ENCODE results near the gene CDSN. TPM values are rescaled to one million over a fixed set of nuclear protein-coding genes. Genes with fewer than 3 reads are reported as not detected.

Gene CDSN
- total RNA-seq, 1 donor: not detected

- no peak overlapping the region for H3K4me3 ChIP-seq (ENCODE audit: low read depth, low read length)
- no peak for TF ChIP-seq CTCF (IDR thresholded peaks at IDR 0.05; ENCODE audit: insufficient read depth, low read length)
- no peak for DNase-seq (ENCODE audit: low read depth)
Observed at GRCh38 chr6:31144296-31144969, 24.2 kb upstream of the CDSN start.

- no peak overlapping the region for H3K4me3 ChIP-seq (ENCODE audit: low read depth, low read length)
- DNase-seq (ENCODE audit: low read depth): peak; percentile 89
- TF ChIP-seq CTCF (IDR thresholded peaks at IDR 0.05; ENCODE audit: insufficient read depth, low read length): no peak
Observed at GRCh38 chr6:31143148-31143547, 22.9 kb upstream of the CDSN start.

GRCh38 chr6:31142361-31142761 is 22.1 kb upstream of the CDSN start:
- no peak overlapping the region for H3K4me3 ChIP-seq (ENCODE audit: low read depth, low read length)
- DNase-seq (ENCODE audit: low read depth): no peak
- no peak for TF ChIP-seq CTCF (IDR thresholded peaks at IDR 0.05; ENCODE audit: insufficient read depth, low read length)

GRCh38 chr6:31140643-31141042 is 20.4 kb upstream of the CDSN start:
- H3K4me3 ChIP-seq (ENCODE audit: low read depth, low read length): no peak overlapping the region
- no peak for TF ChIP-seq CTCF (IDR thresholded peaks at IDR 0.05; ENCODE audit: insufficient read depth, low read length)
- DNase-seq (ENCODE audit: low read depth): no peak

GRCh38 chr6:31139599-31139998 is 19.4 kb upstream of the CDSN start:
- DNase-seq (ENCODE audit: low read depth): peak; percentile 58
- H3K4me3 ChIP-seq (ENCODE audit: low read depth, low read length): no peak overlapping the region
- no peak for TF ChIP-seq CTCF (IDR thresholded peaks at IDR 0.05; ENCODE audit: insufficient read depth, low read length)

GRCh38 chr6:31138982-31139381 is 18.7 kb upstream of the CDSN start, which contains the start of gene PSORS1C2:
PSORS1C2 (minus strand) TSS chr6:31139066; CDS start chr6:31139026, 40 bp downstream.
- no peak for DNase-seq (ENCODE audit: low read depth)
- no peak for TF ChIP-seq CTCF (IDR thresholded peaks at IDR 0.05; ENCODE audit: insufficient read depth, low read length)
- H3K4me3 ChIP-seq (ENCODE audit: low read depth, low read length): no peak within 1 kb of the TSS

- TF ChIP-seq CTCF (IDR thresholded peaks at IDR 0.05; ENCODE audit: insufficient read depth, low read length): no peak
- DNase-seq (ENCODE audit: low read depth): no peak
Observed at GRCh38 chr6:31135710-31136109, 15.5 kb upstream of the CDSN start.

More at GRCh38 chr6:31135710-31136109, 15.5 kb upstream of the CDSN start:
- no peak overlapping the region for H3K4me3 ChIP-seq (ENCODE audit: low read depth, low read length)

Data from fibroblast of the aortic adventitia (primary cell).